GM18951 (cell line): ENCODE results near the gene RIN3.
"Not testable (repeated sequence)": the region's sequence is repeated elsewhere in the genome, so short reads cannot be mapped to it uniquely, and the experiment has no call there.

Source experiments
- POLR2A ChIP-seq: IDR thresholded peaks from 4 replicates; pipeline ENCODE4 v1.6.1; 2011; ENCODE audit warnings: mild to moderate bottlenecking; ENCODE audit not compliant: insufficient read length, insufficient read depth; ENCODE audit errors: extremely low read depth
- in situ Hi-C: fragments of 300-500 bp; cut with MboI; formaldehyde crosslinking; loops from one replicate; pipeline ENCODE4 v1.12.0; 2022; ENCODE audit warnings: low sequenced_read_pairs, mixed read lengths, inconsistent platforms; ENCODE audit not compliant: unreplicated experiment

RIN3 gene

DNA sequence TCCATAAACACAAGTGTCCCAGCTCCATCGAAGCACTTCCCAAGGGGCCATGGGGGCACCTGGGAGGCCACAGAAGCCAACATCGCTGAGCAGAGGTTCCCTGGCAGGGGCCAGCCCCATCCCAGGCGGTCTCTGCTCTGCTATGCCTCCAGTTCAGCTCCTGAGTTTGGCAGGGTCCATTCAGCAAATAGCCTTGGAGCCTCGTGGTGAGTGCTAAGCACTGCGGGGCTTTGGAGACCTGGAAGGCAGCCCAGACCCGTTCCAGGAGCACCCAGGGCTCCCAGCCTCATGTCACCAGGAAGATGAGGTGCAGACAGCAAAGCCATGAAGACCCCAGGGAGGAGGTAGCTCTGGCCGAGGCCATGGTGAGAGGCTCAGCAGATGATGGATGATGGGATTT lies 125.3 kb downstream of the RIN3 start:
- no peak for TF ChIP-seq POLR2A
- in situ Hi-C loops = no loop called here

DNA sequence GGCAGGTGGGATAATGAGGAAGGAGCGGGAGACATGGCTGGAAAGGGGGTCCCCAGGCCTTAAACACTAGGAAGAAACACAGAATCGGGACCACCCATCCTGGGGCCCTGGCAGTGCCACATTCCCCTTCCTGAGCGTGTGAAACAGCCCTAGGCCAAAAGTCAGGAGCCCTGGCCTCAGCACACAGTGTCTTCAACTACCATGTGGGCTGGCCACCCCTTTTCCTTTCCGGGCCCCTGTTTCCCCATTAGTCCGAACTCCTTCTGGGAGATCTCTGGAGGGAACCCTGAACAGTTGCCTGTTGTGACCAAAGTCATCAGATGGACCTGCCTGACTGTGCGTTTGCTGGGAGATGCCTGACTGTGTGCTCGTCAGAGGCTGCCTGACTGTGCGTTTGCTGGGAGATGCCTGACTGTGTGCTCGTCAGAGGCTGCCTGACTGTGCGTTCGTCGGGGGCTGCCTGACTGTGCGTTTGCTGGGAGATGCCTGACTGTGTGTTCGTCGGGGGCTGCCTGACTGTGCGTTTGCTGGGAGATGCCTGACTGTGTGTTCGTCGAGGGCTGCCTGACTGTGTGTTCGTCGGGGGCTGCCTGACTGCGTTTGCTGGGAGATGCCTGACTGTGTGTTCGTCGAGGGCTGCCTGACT lies 126.0 kb downstream of the RIN3 start:
- in situ Hi-C loops = not testable (repeated sequence)

DNA sequence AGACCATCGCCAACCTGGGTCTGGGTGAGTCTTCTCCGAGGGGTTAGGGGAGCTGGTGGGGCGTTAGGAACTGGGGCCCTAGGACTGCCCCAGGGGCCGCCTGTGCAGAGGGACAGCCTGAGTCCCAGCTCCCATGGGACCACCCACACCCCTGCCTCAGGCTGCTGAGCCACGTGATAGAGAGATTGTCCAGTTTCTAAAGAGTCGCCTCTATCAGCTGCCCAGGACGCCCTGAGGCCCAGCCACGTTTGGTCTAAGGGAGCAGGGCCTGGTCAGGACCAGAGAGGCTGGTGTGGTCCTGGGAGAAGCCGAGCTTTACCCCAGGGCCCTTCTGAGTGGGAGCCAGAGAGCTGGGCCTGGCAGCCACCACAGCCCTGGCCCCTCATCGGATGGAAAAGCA lies 127.7 kb downstream of the RIN3 start:
- no peak for TF ChIP-seq POLR2A
- in situ Hi-C loops = no loop called here

DNA sequence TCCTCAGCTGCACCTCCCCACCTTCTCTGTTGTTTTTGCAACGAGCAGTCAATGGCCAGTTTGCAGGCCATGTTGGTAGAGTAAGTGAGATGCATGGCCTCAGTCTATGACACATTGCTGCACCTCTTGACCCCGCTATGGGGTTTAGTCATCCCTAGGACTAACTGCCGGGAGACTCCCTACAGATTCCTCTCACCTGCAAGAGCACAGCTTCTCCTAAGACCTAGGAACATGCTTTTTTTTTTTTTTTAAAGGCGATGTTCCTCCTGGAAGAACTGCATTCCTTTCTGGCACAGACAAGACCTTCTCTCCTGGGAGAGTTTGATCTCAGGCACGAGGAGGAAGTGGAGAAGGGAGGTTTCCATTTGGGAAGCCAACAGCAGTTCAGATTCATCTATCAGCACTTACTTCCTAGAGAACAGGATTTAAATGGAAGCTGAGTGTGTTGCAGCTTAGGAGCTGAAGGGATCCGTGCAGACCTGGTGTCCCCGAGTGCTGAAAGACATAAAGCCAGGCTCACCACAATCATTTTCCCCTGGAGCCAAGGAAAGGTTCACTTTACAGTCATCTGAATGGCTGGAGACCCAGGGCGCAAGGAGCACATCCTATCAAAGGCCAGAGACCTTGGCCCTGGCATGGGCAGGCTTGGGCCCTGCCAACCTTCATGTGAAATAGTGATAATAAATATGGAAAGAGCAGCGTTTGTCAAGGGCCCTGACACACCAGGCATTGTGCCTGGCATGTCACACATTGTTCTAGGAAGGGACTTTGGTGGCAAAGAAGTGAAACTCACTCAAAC lies 130.8 kb downstream of the RIN3 start:
- in situ Hi-C loops = no loop called here
- TF ChIP-seq POLR2A = no peak

DNA sequence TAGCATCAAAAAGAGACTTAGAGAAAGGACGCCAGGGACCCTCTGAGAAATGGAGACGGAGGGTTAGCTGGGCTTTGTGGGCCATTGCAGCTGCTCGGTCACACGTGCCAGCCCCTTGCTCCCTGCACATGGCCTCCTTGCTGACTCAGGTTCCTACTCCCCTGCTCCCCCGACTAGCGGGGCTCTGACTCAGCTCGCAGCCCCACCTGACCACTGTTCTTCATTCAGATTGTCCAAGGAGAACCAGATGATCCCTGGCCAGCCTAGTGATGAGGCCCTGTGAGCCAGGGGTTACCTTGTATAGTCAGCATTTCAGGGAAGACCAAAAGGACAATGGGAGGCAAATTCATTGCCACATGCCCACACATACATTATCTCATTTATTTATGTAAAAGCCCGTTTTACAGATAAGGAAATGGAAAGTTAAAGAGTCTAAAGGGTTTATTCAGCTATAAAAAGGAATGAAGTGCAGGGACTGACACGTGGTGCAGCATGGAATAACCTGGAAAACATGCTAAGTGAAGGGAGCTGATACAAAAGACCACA lies 131.5 kb downstream of the RIN3 start:
- TF ChIP-seq POLR2A = no peak
- in situ Hi-C loops = no loop called here

DNA sequence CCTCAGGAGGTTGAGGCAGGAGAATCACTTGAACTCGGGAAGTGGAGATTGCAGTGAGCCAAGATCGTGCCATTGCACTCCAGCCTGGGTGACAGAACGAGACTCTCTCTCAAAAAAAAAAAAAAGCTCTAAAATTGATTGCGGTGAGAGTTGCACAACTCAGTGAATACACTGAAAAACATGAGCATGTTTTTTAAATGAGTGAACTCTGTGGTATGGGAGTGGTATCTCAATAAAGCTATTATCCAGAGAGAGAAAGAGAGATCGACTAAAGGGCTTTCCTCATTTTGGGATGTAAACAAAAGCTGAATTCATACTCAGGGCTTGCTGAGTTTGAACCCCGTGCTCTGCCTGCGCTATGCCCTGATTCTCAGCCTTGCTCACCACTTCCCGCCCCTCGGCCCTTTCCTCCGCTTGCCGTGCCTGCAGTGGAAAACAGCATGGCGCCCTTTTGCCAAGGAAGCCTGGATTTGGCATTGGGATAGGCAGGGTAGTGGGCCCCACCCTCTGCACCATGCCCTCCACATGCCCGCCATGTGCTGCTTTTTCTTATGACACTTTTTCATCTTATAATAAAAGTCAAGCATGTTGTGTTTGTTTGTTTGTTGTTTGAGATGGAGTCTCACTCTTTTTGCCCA lies 132.4 kb downstream of the RIN3 start:
- in situ Hi-C loops = no loop called here
- no peak for TF ChIP-seq POLR2A

DNA sequence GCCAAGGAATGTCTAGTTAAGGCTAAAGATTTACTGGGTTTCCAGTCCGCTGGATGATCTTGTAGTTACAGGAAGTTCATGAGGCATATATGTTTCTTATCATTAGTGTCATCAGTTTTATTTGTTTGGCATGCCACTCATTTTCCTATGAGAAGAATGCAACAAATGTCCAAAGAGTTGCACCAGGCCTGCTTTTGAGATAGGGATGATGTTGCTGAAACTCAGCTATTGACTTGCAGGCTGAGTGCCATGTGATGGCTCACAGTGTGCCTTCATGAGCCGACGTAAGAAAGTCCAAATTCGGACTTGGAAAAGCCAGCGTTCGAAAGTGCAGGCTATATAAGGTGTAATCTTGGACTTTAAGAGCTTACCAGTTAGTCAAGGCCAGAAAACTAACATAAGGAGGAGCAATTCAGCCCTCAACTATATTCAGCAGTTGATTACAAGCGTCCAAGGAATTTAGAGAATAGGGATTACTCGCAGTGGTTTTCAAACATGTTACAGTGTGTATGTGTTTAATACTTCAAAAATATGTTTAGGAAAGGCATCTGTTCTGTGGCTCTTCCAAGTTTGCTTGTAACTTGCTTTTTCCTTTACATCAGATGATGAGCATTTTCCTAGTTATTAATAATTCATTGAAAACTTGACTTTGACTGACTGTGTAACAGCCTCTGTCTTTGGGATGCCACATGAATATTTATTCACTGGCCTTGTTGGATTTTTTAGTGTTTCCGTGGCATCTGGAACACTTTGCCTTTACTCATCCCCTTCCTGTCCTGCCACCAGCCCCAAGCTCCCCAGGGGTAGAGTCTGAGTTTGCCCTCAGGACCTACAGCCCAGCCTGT lies 133.6 kb downstream of the RIN3 start:
- in situ Hi-C loops = no loop called here
- TF ChIP-seq POLR2A = no peak

DNA sequence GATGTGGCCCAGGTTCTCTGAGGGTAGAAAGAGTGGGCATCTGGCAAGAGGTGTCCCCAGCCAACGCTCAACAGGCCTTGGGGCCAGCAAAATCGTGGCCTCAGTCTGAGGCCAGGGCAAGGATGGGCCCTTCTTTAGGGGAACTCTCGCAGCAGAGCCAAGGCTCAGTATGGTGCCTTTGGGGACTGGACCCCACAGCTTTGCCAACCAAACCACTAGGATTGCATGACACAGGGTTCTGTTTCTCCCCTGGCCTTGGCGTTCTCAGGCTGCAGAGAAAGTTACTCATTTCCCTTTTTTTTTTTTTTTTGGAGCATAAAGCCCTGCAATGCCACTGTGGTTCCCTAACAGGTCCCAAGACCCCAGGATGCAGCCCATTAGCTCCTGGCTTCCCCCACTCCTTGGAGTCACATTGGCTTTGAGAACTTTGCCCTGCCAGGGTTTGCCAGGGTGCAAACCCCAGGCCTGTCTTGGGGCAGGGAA lies 134.3 kb downstream of the RIN3 start:
- TF ChIP-seq POLR2A = no peak
- in situ Hi-C loops = no loop called here

DNA sequence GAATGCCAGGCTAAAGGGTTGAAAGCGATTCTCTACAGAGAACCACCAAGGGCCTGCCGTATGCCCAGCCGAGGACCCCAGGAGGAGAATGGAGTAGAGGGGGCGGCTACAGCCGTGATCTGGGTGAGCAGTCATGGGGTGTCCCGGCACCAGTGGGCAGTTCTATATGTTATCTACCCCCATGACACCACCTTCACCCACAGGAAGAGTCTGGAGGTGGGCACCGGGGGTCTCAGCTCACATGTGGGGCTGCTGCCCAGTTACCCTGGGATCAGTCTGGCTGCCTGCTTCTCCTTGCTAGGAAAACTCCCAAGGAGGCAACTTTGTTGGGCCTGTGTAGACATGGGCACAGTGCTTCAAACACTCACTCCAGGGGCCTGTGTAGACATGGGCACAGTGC lies 135.5 kb downstream of the RIN3 start:
- in situ Hi-C loops = no loop called here
- TF ChIP-seq POLR2A = no peak

DNA sequence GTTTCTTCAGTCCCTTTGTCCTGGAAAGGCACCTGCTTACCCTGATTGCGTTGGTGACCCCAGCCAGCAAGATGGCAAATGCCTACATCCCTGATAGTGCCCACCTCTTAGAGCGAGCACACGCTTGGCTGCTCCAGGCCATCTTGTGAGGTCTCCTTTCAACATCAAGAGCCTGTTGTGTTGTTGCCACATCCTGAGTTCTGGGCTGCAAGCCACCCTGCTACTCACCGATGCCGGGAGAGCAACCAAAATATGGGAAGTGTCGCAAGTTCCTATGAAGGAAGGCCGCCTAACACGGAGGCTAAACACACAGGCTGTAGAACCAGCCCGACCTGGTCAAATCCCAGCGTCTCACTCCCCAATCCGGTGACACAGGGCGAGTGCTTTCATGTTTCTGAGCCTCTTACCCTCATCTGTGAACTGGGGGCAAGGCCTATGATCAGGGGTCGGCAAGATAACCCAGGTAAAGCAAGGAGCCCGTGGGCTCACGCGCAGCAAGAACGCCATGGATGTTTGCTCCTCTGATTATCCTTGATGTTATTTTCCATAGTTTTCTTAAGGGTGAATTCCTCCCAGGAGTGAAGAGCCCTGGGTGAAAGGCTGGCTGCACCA lies 136.5 kb downstream of the RIN3 start:
- no peak for TF ChIP-seq POLR2A
- in situ Hi-C loops = no loop called here

DNA sequence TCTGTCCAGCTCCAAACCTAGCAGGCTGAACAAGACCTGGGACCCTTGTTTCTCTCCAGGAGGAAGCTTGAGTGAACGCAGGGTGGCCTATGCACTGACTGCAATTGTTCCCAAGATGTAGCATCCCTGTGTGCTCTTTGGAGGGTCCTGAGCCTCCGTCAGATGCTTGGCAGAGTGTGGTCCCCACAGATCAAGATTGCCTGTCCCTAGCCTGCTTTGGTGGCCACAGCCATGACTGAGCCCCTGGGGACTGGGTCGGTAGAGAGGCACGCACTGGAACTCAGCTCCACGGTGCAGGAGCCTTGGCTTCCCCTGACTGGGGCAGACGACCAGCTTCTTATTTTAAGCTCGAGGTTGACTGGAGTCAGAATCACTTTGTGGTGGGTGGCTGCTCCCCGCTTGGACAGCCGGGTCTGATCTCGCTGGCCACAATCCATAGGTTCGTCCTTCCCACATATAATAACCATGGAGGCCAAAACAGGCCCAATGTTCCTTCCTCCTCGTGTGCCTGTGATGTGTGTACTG lies 137.1 kb downstream of the RIN3 start:
- no peak for TF ChIP-seq POLR2A
- in situ Hi-C loops = no loop called here

DNA sequence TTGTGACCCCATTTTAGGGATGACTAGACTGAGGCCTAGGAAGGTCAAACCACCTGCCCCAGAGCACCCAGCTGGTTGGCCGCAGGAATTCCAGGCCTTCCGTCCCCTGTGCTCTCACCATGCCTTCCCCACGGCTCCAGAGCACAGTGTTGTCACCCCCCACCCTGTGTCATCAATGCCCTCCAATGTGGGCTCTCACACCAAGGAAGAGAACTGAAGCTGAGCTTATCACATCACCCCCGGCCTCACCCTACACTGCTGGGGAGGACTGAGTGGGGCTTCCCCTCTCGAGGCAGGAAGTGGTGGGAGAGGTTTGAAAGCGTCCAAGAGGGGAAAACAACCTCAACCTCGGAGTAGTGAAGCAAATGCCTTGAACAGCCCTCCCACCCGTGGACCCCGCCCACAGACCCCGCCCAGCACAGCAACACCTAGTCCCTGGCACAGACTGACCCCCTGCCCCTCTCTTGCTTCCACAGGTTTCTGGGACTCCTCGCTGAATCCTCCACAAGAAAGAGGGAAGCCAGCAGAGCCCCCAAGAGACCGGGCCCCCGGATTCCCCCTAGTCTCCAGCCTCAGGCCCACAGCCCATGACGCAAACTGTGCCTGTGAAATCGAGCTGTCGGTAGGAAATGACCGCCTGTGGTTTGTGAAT lies 137.7 kb downstream of the RIN3 start:
- in situ Hi-C loops = no loop called here
- no peak for TF ChIP-seq POLR2A

DNA sequence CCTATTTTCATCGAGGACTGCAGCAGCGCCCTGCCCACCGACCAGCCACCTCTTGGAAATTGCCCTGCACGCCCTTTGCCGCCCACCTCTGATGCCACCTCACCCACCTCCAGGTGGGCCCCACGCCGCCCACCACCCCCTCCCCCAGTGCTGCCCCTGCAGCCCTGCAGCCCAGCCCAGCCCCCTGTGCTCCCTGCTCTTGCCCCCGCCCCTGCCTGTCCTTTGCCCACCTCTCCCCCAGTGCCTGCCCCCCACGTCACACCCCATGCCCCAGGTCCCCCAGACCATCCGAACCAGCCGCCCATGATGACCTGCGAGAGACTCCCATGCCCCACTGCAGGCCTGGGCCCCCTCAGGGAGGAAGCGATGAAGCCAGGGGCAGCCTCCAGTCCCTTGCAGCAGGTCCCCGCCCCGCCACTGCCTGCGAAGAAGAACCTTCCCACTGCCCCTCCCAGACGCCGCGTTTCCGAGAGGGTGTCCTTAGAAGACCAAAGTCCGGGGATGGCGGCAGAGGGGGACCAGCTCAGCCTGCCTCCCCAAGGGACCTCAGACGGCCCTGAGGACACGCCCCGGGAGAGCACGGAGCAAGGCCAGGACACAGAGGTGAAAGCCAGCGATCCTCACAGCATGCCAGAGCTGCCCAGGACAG lies 138.3 kb downstream of the RIN3 start:
- TF ChIP-seq POLR2A = peak; percentile 45
- in situ Hi-C loops = no loop called here
